Activated CD4-positive, alpha-beta T cell treated with anti-CD3 and anti-CD28 coated beads, Interleukin-2, amount 50 U/mL, for 4 hours (primary cell): Measurements from ENCODE around the gene AADAT.
"Not testable (repeated sequence)": the region's sequence is repeated elsewhere in the genome, so short reads cannot be mapped to it uniquely, and the experiment has no call there.

ENCODE experiments used
- DNase-seq, 2 experiments: peaks; one replicate each; pipeline ENCODE4 v3.0.0-alpha.2; 2020

Gene AADAT

DNA sequence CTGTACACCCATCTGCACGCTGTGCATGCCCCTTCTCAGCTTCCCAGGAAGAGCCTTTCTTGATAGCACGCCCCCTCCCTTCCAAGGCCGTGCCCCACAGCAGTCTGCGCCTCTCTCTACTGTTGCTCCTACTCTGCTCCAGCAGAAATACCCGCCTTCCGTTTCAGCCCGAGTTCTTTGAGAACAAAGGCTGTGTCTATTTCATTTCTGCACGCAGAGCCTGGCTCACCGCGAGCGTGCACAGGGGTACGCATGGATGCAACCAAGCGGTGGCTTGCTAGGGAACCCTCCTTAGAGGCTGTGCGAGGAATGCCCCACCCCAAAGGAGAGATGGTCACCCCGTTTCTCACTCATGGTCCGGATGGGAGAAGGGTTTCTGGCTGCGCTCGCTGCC lies 485 bp downstream of the AADAT start:
- no peak for DNase-seq

DNA sequence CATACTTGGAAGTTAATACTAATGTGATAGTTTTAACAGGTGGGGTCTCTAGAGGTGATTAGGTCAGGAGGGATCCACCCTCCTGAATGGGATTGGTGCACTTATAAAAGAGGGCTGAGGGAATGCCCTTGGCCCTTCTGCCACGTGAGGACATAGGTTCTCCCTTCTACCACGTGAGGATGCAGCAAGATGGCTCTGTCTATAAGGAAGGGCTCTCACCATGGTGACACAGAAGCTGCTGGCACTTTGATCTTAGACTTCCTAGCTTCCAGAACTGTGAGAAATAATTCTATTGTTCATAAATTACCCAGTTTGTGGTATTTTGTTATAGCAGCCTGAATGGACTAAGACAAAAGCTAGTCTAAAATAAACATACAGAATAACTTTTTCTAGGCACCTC lies 1.0 kb downstream of the AADAT start:
- DNase-seq = no peak

DNA sequence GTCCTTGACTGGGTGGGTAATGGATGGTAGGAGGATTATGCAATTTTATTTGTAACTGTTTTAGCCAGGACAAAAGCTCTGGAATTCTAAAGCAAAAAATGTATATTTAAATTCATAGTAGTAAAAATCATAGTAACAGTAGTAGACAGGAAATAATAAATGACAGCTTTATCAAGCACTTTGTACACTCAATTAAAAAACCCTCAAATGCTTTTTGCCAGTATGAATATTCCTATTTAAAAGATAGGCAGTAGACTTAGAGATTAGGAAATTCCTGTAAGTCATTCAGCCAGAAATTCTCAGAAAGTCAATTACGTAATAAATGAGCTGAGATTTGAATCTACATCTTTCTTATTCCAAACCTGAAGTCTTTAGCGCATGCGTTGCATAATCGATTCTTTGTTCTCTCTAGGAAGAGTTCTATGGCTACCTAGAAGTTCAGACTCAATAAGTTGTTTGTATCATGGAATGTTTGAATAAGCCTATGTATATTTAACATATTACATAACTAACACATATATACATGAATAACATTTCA lies 2.5 kb downstream of the AADAT start:
- DNase-seq = no peak

DNA sequence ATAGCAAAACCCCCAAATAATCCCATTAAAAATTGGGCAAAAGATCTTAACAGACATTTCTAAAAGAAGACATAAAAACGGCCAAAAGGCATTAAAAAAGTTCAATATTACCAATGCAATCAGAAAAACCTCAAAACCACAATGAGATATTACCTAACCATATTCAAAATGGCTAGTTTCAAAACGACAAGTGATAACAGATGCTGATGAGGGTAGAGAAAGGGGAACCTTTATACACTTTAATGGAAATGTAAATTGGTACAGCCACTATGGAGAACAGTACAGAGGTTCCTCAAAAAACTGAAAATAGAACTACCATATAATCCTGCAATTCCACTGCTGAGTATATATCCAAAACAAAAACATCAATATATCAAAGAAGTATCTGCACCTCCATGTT lies 6.2 kb downstream of the AADAT start:
- DNase-seq = no peak

DNA sequence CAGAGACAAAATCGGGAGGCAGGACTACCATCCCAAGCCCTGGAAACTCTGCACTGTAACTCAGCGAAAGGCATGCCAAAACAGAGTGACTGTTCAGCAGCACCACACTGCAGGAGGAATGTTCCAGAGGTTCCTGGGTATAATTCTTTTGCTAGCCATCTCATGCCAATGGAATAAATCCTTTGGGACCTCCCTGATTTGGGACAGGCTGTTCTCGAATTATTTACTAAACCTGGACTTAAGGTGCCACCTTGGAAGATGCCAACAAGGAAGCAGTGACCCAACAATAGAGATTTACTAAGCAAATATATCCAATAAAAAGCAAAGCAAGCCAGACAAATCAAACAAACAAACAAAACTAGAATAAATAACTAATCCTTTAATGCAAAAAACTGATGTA lies 9.3 kb downstream of the AADAT start:
- DNase-seq = no peak

DNA sequence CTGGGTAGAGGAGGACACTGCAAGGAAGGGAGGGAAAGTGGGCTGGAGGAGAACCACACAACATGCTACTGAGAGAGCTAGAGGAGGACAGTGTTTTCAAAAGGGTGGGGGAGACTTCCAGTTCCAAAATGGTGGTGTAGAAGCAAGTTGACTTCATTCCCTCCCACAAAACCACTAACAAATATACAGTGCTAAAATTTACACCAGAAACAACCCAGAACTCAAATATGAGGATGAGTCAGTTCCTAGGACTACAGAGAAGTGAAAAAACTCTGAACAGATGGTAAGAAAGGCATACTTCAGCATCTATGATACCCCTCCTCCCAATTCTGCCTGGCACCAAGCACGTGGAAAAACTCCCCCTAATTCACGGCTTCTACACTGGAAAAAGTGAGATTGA lies 9.8 kb downstream of the AADAT start:
- no peak for DNase-seq

DNA sequence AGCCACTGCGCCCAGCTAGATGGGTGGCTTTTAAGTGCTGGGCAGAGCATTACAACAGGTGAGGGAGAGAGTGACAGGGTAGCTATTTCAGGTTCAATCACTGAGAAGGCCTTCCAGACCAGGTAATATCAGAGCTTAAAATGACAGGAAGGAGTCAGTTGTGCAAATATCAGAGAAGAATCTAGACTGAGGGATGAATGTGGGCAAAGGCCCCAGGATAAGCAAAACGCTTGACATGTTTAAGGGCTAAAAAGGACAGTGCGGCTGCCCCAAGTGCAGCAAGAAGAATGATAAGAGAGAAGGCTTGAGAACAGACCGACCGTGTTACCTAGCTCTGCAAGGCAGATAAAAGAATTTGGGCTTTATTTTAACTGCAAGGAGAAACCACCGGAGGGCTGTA lies 18.6 kb downstream of the AADAT start:
- no peak for DNase-seq

DNA sequence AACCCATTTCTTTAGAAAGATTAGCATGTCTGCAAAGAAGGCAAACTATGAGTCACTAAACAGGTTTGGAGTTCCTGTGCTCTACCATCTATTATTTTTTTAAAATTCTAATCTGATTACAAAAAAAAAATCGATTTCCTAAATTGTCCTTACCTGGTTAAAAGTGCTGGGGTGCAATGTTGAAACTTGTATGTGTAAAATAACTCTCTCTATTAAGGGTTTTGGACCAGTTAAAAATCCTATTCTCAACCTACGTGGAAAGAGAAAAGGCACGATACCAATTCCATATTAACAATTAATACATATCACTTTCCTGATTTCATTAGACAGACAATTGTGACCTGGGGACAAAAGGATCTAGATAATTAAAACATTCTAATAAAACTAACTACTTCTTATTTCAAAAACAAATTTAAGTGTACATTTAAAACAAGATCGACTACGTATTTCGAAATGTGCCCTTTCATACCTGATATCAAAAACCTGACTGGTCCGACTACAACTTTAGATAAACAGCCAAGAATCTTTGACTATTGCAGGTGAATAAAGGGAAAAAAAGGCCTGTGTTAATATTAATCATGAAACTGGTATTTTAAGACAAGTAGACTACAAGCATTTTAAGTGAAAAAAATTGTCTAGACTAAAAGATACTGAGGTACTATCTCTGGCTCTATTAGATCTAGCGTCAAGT lies 21.2 kb downstream of the AADAT start:
- no peak for DNase-seq

DNA sequence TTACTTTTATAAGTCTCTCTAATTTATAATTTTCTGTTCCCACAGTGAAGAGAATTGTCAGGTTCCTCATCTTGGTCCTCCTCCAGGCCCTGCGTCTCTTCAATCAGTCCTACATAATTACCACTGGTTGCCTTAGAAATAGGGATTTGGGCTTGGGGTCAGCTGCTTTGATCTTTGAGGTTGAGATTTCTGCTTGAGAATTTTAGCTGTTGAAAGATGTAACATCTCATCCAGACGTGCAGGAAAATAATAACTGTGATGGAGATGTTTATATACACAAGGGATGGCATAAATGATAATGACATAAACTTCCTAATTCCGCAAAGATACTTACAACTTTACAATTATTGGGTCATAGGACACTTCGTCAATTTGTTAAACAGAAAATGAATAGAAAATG lies 30.3 kb downstream of the AADAT start:
- no peak for DNase-seq

DNA sequence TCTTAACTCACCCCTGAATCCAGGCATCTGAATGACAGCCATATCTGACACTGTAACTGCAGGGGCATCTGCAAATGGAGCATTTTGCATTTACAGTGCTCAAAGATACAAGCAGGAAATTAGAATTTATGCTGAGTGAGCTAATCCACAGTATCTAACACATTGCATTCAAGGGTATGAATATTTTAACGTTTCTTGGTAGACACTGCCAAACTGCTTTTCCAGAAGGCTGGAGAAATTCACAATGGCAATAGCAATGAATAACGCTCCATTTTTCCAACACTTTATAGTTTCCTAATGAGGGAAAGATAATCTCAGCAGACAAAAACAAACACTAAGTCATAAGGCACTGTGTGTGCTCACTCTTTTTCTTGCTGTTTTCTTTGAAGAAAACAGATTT lies 30.9 kb downstream of the AADAT start:
- DNase-seq = no peak

DNA sequence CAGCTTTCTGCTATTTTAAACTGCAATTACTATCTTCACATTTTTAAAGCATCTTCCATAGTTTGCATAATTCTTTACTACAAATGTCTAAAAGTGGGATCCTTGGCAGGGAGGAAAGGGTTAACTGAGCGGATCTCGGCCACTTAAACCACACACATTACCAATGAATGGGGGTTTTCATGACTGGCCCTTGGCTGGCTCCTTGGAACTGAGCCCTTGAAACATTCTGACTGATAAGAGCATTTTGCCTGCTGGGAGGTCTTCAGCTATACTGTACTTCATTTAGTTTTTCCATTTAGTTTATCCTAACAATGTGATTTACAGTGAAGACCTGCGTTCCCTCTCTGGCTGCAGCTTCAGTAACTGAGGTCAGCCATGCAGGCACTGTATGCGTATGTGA lies 31.9 kb downstream of the AADAT start:
- DNase-seq = no peak

DNA sequence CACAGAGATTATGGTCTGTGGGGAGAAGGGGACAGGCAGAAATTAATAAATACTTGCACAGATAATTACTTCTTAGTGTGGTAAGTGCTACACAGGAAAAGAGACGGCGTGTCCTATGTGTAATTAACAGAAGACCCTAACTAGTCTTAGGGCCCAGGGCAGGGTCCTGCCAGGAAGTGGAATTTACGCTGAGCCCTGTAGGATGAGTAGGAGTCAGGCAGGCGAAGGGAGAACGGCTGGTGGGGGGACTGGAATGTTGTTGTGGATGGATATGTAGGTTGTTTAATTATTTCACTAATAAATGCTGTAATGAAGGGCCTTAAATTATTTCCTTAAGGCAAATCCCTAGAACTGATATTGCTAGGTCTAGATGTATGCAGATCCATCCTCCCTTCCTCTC lies 36.8 kb downstream of the AADAT start:
- no peak for DNase-seq

DNA sequence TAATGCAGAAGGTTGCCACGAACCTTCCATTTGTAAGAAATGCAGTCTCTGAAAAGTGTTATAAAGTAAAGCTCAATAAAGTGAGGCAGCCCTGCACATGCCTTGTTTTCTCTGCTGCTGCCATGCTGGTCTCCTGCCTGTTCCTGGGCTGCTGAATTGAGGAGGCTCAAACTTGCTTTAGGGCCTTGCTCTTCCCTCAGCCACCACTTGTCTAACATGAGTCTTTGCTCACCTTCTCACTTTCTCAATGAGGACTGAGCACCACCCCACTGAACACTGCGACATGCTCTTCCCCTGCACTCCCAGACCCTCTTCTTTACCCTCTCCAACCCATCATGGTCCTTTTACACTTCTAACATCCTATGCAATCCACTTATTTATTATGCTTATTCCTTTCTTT lies 38.4 kb downstream of the AADAT start:
- no peak for DNase-seq

DNA sequence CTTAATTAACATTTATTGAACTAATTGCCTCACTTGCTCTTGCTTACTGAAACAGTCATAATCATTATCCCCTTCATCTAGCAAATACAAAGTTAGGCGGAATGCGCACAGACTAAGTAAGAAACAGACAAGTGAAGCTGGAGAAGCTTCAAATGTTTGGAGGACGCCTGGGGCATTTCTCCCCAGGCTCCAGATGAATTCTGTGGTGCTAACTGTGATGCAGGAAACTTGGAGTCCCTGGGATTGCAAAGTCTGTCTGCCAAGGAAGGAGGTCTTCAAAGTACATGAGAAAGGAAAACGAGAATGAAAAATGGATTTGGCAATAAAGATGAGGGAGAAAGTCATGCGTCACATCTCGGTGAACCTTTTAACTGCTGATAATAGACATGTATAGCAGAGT lies 40.0 kb downstream of the AADAT start:
- DNase-seq = no peak

DNA sequence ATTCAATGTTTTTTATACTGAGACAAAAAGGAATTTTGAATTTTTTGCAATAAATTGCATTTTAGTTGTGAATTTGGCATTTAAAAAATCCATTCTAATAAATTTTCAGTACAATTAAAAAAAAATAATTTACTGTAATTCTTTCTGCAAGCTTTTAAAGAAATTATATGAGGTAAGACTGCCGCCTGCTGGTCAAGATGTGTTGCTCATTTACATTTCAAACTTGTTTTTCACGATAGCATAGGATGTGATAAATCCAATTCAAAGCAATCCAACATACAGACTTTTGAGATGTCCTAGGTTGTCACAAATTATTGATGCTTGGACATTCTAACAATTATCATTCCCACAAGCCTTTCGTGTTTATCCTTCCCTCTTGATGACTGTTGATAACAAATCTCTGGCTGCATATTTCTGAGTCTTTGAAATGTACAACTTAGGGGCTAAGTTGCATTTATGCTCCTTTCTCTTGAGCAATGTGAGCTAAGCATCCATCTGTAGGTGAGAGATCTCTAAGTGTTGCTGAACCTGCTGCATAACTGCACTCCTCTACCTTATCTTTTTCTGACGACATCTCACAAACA lies 41.9 kb downstream of the AADAT start:
- peak; percentile 43 to 54 for DNase-seq

DNA sequence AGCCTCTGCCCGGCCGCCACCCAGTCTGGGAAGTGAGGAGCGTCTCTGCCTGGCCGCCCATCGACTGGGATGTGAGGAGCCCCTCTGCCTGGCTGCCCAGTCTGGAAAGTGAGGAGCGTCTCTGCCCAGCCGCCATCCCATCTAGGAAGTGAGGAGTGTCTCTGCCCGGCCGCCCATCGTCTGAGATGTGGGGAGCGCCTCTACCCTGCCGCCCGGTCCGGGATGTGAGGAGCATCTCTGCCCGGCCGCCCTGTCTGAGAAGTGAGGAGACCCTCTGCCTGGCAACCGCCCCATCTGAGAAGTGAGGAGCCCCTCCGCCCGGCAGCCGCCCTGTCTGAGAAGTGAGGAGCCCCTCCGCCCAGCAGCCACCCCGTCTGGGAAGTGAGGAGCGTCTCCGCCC lies 43.6 kb downstream of the AADAT start:
- not testable (repeated sequence) for DNase-seq

DNA sequence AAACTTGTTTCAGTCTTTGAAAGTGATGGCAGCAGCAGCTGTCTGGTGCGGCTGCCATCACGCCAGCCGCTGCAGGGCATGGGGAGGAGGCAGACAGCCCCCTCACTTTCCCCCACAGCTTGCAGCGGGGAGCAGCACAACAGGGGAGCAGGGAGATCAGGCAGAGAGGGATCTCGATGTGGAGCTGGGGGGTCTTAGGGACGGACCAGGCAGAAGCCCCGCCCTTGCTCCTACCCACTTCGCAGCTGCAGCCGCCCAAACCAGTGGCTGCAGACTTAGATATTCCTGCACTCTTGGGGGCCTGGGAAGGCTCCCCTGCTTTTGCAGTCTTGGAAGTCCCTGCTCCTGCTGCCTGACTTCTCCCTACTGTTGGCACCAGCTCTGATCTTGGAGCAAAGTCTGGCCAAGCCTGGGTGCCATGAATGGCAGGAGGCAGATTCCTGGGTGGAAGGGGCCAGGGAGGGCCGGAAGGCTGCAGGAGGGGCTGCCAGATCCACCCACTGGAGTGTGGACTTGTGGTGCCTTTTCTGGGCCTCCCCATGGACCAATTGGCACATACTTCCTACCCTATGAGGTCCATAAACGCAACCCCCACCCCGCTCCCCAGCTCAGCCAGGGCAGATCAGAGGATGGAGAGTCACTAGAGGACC lies 49.6 kb downstream of the AADAT start:
- DNase-seq = no peak

DNA sequence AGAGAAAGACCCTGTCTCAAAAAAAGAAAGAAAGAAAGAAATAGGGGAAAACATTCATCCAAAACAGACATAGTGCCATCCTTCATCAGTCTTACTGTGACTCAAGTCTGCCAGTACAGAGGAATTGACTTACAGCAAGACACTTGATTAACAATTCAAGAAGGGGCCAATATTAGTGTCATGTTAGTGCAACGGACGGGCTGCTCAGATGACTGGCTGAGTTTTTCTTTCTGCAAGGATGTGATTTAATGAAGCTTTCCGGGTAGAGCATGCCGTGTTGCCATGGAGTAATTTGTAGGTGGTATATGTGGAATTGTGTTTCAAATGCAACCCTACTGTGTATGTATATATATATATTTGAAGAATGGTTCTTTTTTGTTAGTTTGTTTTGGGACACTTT lies 51.0 kb downstream of the AADAT start:
- no peak for DNase-seq

DNA sequence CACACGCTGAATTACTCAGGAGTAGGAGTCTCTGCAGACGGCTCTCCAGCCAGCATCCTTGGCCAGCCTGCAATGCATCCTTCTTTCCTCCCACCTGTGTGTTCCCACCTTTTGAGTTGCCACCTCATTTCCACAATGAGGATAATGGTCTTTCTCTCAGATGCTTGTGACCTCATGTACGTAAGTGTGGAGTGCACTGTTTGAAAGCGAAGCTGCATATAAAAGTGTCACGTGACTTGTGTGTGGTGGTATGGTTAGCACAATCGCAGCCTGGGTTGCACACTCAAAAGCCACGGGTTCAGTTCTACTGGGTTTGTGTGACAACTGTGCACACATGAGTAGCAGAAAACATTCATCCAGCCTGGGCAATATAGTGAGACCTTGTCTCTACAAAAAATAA lies 51.5 kb downstream of the AADAT start:
- DNase-seq = no peak

DNA sequence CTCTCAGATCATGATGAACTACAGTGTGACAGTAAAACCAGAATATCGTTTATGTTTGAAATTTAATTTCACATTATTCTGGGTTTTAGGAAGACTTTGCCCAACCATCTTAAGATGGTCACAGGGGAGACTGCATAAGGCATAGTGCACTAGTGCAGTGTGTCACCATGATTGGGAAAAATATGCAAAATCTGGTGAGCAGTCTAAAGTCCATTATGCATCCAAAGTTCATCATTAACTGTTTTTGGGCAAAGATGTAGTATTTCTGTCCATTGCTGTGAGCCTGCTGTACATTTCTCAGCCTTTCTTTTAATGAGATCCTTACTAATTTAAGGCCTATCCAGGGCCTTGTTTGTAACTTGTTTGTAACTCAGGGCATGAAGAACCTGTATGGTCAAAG lies 52.3 kb downstream of the AADAT start:
- DNase-seq = no peak

DNA sequence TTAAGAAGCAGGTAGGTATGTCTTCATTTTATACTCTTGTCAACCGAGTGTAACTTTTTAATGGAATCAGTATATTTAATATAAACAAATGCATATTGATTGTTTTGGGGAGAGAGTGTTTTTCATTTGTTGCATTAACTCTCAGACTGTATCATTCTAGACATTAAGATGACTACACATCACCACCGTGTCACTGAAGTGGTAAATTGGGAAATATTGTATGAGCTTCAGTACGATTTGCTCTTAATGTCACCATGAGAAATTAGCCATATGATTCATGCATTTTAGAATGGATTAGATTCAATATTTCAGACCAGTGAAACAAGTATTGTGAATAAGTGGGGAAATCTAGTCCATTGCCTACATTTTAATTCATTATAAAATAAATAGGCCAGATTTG lies 53.9 kb downstream of the AADAT start:
- DNase-seq = no peak

DNA sequence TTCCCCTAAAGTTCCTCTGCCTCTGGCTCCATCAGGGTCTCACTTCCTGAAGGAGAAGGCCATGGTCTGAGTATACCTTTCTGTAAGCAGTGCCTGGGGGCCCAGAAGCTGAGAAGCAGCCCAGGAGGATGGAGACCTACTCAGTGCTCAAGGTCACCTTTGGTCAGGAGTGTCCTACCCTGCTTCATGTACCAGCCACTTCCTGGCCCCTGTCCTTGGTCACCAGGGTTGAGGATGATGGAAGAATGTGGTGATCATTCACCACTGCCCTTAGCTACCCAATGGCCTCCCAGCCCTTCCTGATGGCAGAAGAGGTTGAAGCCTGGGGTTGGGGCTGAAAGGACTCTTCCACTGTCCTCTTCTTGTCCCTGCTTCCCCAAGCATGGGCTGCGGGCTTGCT lies 54.5 kb downstream of the AADAT start:
- DNase-seq = no peak

DNA sequence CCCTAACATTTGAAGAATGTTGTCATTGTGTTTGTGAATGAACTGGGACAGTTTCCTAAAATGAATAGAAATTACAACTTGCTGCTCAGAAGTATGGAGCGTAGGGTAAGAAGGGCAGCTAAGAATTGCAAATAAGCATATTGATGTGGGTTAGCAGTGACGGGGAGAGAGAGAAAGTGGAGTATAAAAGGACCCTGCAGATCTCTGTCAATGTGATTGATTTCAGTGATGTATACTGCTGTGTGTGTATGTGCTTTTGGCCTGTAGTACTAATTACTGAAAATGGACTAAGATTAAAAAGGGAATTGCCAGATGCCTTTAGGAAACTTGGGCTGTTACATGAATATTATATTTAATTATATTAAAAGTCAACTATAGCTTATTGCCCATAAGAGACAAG lies 55.8 kb downstream of the AADAT start:
- DNase-seq = no peak

DNA sequence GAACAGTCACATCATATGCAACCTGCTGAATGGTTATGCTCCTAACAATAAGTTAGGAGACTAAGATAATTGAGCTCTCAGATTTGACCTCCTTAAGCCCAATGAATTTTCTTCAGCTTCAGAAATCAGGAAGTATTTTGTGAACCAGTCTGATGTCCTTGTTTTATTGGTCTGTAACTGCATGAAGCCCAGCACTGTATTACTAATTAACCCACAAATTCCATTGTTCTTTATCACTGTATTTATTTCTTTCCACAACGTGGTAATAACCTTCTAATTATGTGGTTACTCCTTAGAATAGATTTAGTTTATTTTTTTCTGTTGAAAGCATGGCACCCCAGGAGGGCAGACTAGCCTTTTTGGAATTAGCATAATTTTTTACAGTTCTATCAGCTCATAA lies 59.6 kb downstream of the AADAT start:
- no peak for DNase-seq
